ENCODE data around the gene PGLYRP4.

Gene PGLYRP4

DNA sequence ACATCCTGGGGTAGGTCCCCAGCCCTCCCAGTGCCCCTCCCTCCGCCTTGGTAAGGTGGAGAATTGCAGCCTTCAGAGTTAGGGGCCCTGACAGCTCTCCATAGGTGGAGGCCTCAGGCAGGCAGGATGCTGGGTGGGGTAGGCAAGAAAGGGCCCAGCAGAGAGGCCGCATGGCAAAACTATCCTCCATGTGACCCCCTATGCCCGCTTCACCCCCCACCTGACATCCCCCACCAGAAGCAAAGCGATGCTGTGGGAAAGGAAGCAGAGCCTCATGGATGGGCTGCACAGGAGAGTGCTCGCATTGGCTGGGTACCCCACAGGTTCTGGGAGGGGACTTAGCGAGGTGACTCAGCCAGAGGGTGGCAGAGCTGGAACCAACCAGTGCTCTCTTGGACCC is 10.6 kb upstream of the PGLYRP4 start:
- Histone ChIP-seq H3K4me3 (ENCODE audit: low read length) (no peak overlapping the region), H3K4me2 (ENCODE audit: low read length) (no peak overlapping the region), H4K20me1 (ENCODE audit: control insufficient read depth, insufficient read depth, low read depth, low read length) (no peaks in the 10 kb centered on the region; the same call in 1 of the 2 replicates), H3K79me2 (ENCODE audit: control insufficient read depth, low read length) (no peaks in the 10 kb centered on the region), H3K9me2 (replicated peaks; ENCODE audit: control insufficient read depth, low read length) (no peaks in the 10 kb centered on the region), H3K4me1 (ENCODE audit: control insufficient read depth, low read length) (no peaks in the 10 kb centered on the region), H3K9me3 (ENCODE audit: control insufficient read depth, insufficient read depth, low read length) (no peaks in the 10 kb centered on the region), H3F3A (ENCODE audit: control insufficient read depth, insufficient read depth) (no peaks in the 10 kb centered on the region), H3K27ac (ENCODE audit: low read depth, low read length) (no peak overlapping the region), H3K27me3 (ENCODE audit: control insufficient read depth, low read length) (no peaks in the 10 kb centered on the region), H3K36me3 (ENCODE audit: control insufficient read depth, low read length) (no peaks in the 10 kb centered on the region)
- TF ChIP-seq EZH2phosphoT487 (IDR thresholded peaks at IDR 0.05; ENCODE audit: borderline replicate concordance, low read length), result no peak
- TF ChIP-seq, protein P1, sequence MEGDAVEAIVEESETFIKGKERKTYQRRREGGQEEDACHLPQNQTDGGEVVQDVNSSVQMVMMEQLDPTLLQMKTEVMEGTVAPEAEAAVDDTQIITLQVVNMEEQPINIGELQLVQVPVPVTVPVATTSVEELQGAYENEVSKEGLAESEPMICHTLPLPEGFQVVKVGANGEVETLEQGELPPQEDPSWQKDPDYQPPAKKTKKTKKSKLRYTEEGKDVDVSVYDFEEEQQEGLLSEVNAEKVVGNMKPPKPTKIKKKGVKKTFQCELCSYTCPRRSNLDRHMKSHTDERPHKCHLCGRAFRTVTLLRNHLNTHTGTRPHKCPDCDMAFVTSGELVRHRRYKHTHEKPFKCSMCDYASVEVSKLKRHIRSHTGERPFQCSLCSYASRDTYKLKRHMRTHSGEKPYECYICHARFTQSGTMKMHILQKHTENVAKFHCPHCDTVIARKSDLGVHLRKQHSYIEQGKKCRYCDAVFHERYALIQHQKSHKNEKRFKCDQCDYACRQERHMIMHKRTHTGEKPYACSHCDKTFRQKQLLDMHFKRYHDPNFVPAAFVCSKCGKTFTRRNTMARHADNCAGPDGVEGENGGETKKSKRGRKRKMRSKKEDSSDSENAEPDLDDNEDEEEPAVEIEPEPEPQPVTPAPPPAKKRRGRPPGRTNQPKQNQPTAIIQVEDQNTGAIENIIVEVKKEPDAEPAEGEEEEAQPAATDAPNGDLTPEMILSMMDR (IDR thresholded peaks at IDR 0.05; ENCODE audit: low read depth, low read length, poor library complexity, severe bottlenecking), result no peak

DNA sequence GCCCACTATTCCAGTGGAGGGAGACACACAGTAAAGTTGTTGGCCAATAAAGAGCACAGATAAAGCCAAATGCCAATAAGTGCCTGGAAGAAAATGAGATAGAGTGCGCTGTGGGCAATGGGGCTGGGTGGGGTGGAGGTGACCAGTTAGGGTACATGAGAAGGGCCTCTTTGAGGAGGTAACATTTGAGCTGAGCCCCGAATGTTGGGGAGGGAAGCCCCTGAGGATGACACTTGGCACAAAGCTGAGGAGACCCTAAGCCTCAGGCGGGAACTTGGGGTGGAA is 10.0 kb upstream of the PGLYRP4 start:
- Histone ChIP-seq H3K79me2 (ENCODE audit: control insufficient read depth, low read length) (no peaks in the 10 kb centered on the region), H3K9me3 (ENCODE audit: control insufficient read depth, insufficient read depth, low read length) (no peaks in the 10 kb centered on the region), H3F3A (ENCODE audit: control insufficient read depth, insufficient read depth) (no peaks in the 10 kb centered on the region), H3K4me3 (ENCODE audit: low read length) (no peak overlapping the region), H3K9me2 (replicated peaks; ENCODE audit: control insufficient read depth, low read length) (no peaks in the 10 kb centered on the region), H3K4me1 (ENCODE audit: control insufficient read depth, low read length) (no peaks in the 10 kb centered on the region), H3K4me2 (ENCODE audit: low read length) (no peak overlapping the region), H4K20me1 (ENCODE audit: control insufficient read depth, insufficient read depth, low read depth, low read length) (no peaks in the 10 kb centered on the region; the same call in 1 of the 2 replicates), H3K27me3 (ENCODE audit: control insufficient read depth, low read length) (no peaks in the 10 kb centered on the region), H3K27ac (ENCODE audit: low read depth, low read length) (no peak overlapping the region), H3K36me3 (ENCODE audit: control insufficient read depth, low read length) (no peaks in the 10 kb centered on the region)
- no peak for TF ChIP-seq EZH2phosphoT487 (IDR thresholded peaks at IDR 0.05; ENCODE audit: borderline replicate concordance, low read length)
- TF ChIP-seq, protein P1 (IDR thresholded peaks at IDR 0.05; ENCODE audit: low read depth, low read length, poor library complexity, severe bottlenecking), result no peak

DNA sequence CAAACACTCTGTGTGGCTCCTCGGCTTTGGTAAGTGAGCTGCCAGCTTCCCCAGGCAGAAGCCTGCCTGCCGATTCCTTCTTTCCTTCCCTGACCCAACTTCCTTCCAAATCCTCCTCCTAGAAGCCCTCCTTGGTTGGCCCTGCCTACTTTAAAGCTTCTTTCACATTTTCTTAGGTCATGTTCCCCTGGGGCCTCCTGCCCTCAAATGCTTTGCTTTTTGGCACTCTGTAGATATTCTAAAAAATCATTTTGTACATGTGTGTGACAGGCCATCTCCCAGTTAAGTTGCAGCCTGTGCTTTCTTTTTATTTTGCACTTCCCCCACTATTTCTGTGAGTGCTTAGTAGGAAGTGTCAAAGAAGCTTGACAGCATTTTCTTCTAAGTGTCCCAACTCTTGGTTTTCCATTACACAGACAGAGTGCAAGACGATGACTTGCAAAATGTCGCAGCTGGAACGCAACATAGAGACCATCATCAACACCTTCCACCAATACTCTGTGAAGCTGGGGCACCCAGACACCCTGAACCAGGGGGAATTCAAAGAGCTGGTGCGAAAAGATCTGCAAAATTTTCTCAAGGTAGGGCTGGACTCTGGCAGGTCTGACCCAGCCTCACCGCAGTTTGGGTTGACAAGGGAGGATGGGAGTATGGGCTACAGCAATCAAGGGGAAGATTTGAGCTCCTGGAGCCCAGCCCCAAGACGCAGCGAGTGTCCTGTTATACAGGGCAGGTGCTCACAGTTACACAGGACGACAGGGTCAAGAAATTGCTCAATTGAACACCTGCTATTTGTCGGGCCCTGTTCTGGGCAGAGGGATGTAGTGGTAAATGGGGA is 9.4 kb upstream of the PGLYRP4 start, which contains the start of gene S100A9:
S100A9 (plus strand) TSS at position 2 of the 838 bp plus-strand sequence; CDS start at position 432, 430 bp downstream.
- Histone ChIP-seq H3K4me1 (ENCODE audit: control insufficient read depth, low read length) (no peaks in the 10 kb centered on the region), H3F3A (ENCODE audit: control insufficient read depth, insufficient read depth) (no peaks in the 10 kb centered on the region), H3K36me3 (ENCODE audit: control insufficient read depth, low read length) (no peaks in the 10 kb centered on the region), H3K4me2 (ENCODE audit: low read length) (no peak within 1 kb of the TSS), H3K4me3 (ENCODE audit: low read length) (no peak within 1 kb of the TSS), H3K79me2 (ENCODE audit: control insufficient read depth, low read length) (no peaks in the 10 kb centered on the region), H4K20me1 (ENCODE audit: control insufficient read depth, insufficient read depth, low read depth, low read length) (no peaks in the 10 kb centered on the region; the same call in 1 of the 2 replicates), H3K9me3 (ENCODE audit: control insufficient read depth, insufficient read depth, low read length) (no peaks in the 10 kb centered on the region), H3K27me3 (ENCODE audit: control insufficient read depth, low read length) (no peaks in the 10 kb centered on the region), H3K9me2 (replicated peaks; ENCODE audit: control insufficient read depth, low read length) (no peaks in the 10 kb centered on the region), H3K27ac (ENCODE audit: low read depth, low read length) (no peak within 1 kb of the TSS)
- no peak for TF ChIP-seq EZH2phosphoT487 (IDR thresholded peaks at IDR 0.05; ENCODE audit: borderline replicate concordance, low read length)
- TF ChIP-seq, protein P1 (IDR thresholded peaks at IDR 0.05; ENCODE audit: low read depth, low read length, poor library complexity, severe bottlenecking), result no peak

All from DOHH2 (cell line).